ENCODE results near the gene PTRH1.

- TF ChIP-seq CTCF (IDR thresholded peaks at IDR 0.05; ENCODE audit: low read length) (no peak), EZH2 (IDR thresholded peaks at IDR 0.05; ENCODE audit: borderline replicate concordance, low read length) (no peak)
Measured at GRCh38 chr9:127730262-127730661, 14.8 kb upstream of the PTRH1 start.

All from OCI-LY1 (cell line).